K562 (cell line): Measurements from ENCODE around the gene KCNQ5. TPM values are rescaled to one million over a fixed set of nuclear protein-coding genes. Genes with fewer than 3 reads are reported as not detected.

Source experiments
- ATAC-seq: fragments of 200-7000 bp; cut with Tn5 transposase; 3 replicates; pipeline ENCODE4 v1.9.1; 2020; ENCODE audit warnings: moderate library complexity
- BruUV-seq: library from RNA; stranded (reverse); fragments of 400-500 nt; replicated peaks from 2 replicates; lab custom pipeline; 2021; lab: Mats Ljungman, UMichigan
- CTCF ChIA-PET: fragments of 300-600 bp; formaldehyde crosslinking; extraction: SDS; loops from one replicate; lab custom pipeline; 2021; ENCODE audit warnings: low intra/inter-chr PET ratio; lab: Yijun Ruan, JAX
- POLR2A ChIA-PET: fragments of 300-600, 350-650 bp; sonication (Branson Sonifier 250); formaldehyde crosslinking; extraction: SDS; loops from one replicate; lab custom pipeline; 2021; ENCODE audit warnings: antibody characterized with exemption, inconsistent platforms; lab: Yijun Ruan, JAX
- DNase-seq, 4 experiments: peaks; one replicate each; pipeline versions ENCODE4 v3.0.0 to v3.0.0-alpha.2; 2011 to 2018; ENCODE audit warnings: low spot score in 3 of 4, mixed read lengths in 3 of 4; ENCODE audit errors: extremely low read depth in 1 of 4
- FAIRE-seq: peaks from 2 replicates; lab custom pipeline; 2011; peaks lifted over from hg19 to GRCh38; lab: Jason Lieb, UNC
- H2AFZ ChIP-seq: 2 replicates; pipeline ENCODE4 v1.6.0; 2011; ENCODE audit warnings: low read depth, low read length, control low read depth, inconsistent platforms
- H3K27ac ChIP-seq: fragments of 200-600 bp; 3 replicates; pipeline ENCODE4 v1.8.0; 2011; ENCODE audit warnings: low read depth, mild to moderate bottlenecking, control low read depth, inconsistent platforms, low read length, moderate library complexity, mixed read lengths; ENCODE audit errors: extremely low read depth
- H3K27me3 ChIP-seq, 2 experiments: fragments of 300-600 bp in 1 of 2; 2 replicates in 1 of 2; 3 replicates in 1 of 2; pipeline versions ENCODE4 v1.6.0 to v1.8.0; 2011; ENCODE audit warnings: inconsistent platforms in 2 of 2, low read length in 2 of 2, mild to moderate bottlenecking in 1 of 2, mixed read lengths in 1 of 2, moderate library complexity in 1 of 2; ENCODE audit not compliant: control insufficient read depth in 2 of 2, insufficient read depth in 2 of 2
- H3K36me3 ChIP-seq: fragments of 300-600 bp; 3 replicates; pipeline ENCODE4 v1.8.0; 2011; ENCODE audit warnings: mild to moderate bottlenecking, low read length, inconsistent platforms; ENCODE audit not compliant: control insufficient read depth, insufficient read depth
- H3K4me1 ChIP-seq, 2 experiments: fragments of 200-600 bp in 1 of 2; replicated peaks in 1 of 2; 2 replicates in 1 of 2; 3 replicates in 1 of 2; pipeline versions ENCODE4 v1.5.1 to v1.8.0; 2011; ENCODE audit warnings: inconsistent platforms in 2 of 2, low read length in 2 of 2, mild to moderate bottlenecking in 1 of 2, mixed read lengths in 1 of 2, moderate library complexity in 1 of 2; ENCODE audit not compliant: control insufficient read depth in 2 of 2, insufficient read depth in 2 of 2
- H3K4me2 ChIP-seq: 2 replicates; pipeline ENCODE4 v1.6.1; 2011; ENCODE audit warnings: low read length, control low read depth, inconsistent platforms, mixed read lengths; ENCODE audit not compliant: insufficient read depth
- H3K4me3 ChIP-seq: fragments of 200-600 bp; sonication (generic), shearing (Covaris generic); 2 replicates; pipeline ENCODE4 v1.5.1; 2016; ENCODE audit warnings: control low read depth, inconsistent platforms
- H3K79me2 ChIP-seq: fragments of 200-600 bp; 3 replicates; pipeline ENCODE4 v1.8.0; 2011; ENCODE audit warnings: low read length, inconsistent platforms; ENCODE audit not compliant: control insufficient read depth, insufficient read depth
- H3K9ac ChIP-seq, 2 experiments: 2 replicates each; pipeline versions ENCODE4 v1.6.0 to v1.6.1; 2011; ENCODE audit warnings: low read depth in 2 of 2, low read length in 2 of 2, control low read depth in 1 of 2, inconsistent platforms in 1 of 2, mild to moderate bottlenecking in 1 of 2, mixed read lengths in 1 of 2; ENCODE audit not compliant: insufficient read depth in 1 of 2
- H3K9me1 ChIP-seq: one replicate; pipeline ENCODE4 v1.6.0; 2011; ENCODE audit warnings: inconsistent platforms, mild to moderate bottlenecking, low read length, moderate library complexity; ENCODE audit not compliant: control insufficient read depth, insufficient read depth
- H3K9me3 ChIP-seq: replicated peaks from 2 replicates; pipeline ENCODE4 v1.5.1; 2011; ENCODE audit warnings: low read depth, low read length, inconsistent platforms; ENCODE audit not compliant: control insufficient read depth, insufficient read depth
- H4K20me1 ChIP-seq: replicated peaks from 2 replicates; pipeline ENCODE4 v1.6.1; 2011; ENCODE audit warnings: low read length, inconsistent platforms, mixed read lengths; ENCODE audit not compliant: control insufficient read depth, insufficient read depth
- JUND ChIP-seq, 2 experiments: IDR thresholded peaks; 2 replicates in 1 of 2; 3 replicates in 1 of 2; pipeline ENCODE4 v1.6.1; 2011; ENCODE audit warnings: borderline replicate concordance in 2 of 2, low read depth in 2 of 2, low read length in 2 of 2, improper control_type of control experiment in 1 of 2, missing biosample characterization in 1 of 2, missing genetic modification characterization in 1 of 2, missing genetic modification reagents in 1 of 2
- RFX5 ChIP-seq: IDR thresholded peaks from 2 replicates; pipeline ENCODE4 v1.6.1; 2011; ENCODE audit warnings: low read depth, mild to moderate bottlenecking, improper control_type of control experiment, low read length
- SP2 ChIP-seq: IDR thresholded peaks from 2 replicates; pipeline ENCODE4 v1.6.1; 2011; ENCODE audit warnings: mild to moderate bottlenecking, low read depth, low read length, moderate library complexity; ENCODE audit not compliant: poor library complexity, severe bottlenecking; ENCODE audit errors: extremely low read depth
- SRSF9 ChIP-seq: fragments of 200-400 bp; formaldehyde crosslinking; IDR thresholded peaks from 2 replicates; pipeline ENCODE4 v1.6.1; 2017; ENCODE audit warnings: low read depth, low read length, borderline replicate concordance
- U2AF2 ChIP-seq: fragments of 200-400 bp; formaldehyde crosslinking; optimal IDR thresholded peaks from 2 replicates; pipeline ENCODE3; 2017; ENCODE audit warnings: low read depth, mild to moderate bottlenecking, low read length
- ZBTB1 ChIP-seq: sonication (generic); formaldehyde crosslinking; IDR thresholded peaks from 2 replicates; pipeline ENCODE4 v1.8.1; 2023; ENCODE audit warnings: missing genetic modification reagents, low read depth, mild to moderate bottlenecking, borderline replicate concordance
- ZNF263 ChIP-seq: sonication (generic); formaldehyde crosslinking; IDR thresholded peaks from 2 replicates; pipeline ENCODE4 v1.8.0; 2022; ENCODE audit warnings: mild to moderate bottlenecking, missing genetic modification reagents, borderline replicate concordance
- ZNF551 ChIP-seq: fragments of 250-450 bp; sonication (Bioruptor Pico); IDR thresholded peaks from 2 replicates; pipeline ENCODE4 v1.5.0; 2021; ENCODE audit warnings: mild to moderate bottlenecking, moderate library complexity
- ZNF79 ChIP-seq: fragments of 250-450 bp; sonication (Bioruptor Pico); IDR thresholded peaks from 2 replicates; pipeline ENCODE4 v1.4.0; 2020; ENCODE audit warnings: low read depth, mild to moderate bottlenecking, moderate library complexity
- WGBS: fragments of 100-300 bp; shearing (Covaris generic); methylation state at CpG from one replicate; pipeline ENCODE4 v1.1.6; 2016; ENCODE audit warnings: low coverage, mixed read lengths; ENCODE audit not compliant: insufficient coverage; ENCODE audit errors: missing lambda C conversion rate; 5-methylcytosine and 5-hydroxymethylcytosine counted together
- in situ Hi-C: fragments of 300-500 bp; cut with MboI; formaldehyde crosslinking; loops from 4 replicates; pipeline ENCODE4 v1.15.0; 2018; ENCODE audit warnings: inconsistent platforms, mixed read lengths
- intact Hi-C: fragments of 100-400 bp; cut with micrococcal nuclease; formaldehyde crosslinking; loops from 2 replicates; pipeline ENCODE4 v1.14.2; 2022
- polyA plus RNA-seq, 8 experiments: library from polyadenylated mRNA; depleted of rRNA in 4 of 8; stranded (reverse) in 5 of 8; unstranded in 3 of 8; fragments of >200 nt; fragmentation: Nextera tagmentation in 2 of 8; fragmentation: Illumina TruSeq in 1 of 8; extraction: Ambion mirVana in 2 of 8; extraction: Trizol in 1 of 8; gene quantifications; 2 replicates each; pipeline versions ENCODE4 v1.2.1 to v1.2.3, GENCODE V29; 2011 to 2014; ENCODE audit warnings: inconsistent platforms in 1 of 8, missing spikeins in 1 of 8
- total RNA-seq, 7 experiments: library from RNA; depleted of rRNA in 6 of 7; stranded (reverse); fragments of >200 nt in 6 of 7; fragmentation: Illumina TruSeq in 2 of 7; extraction: Trizol in 2 of 7; gene quantifications; 2 replicates each; pipeline versions ENCODE4 v1.2.1 to v1.2.3, GENCODE V29; 2011 to 2021; ENCODE audit warnings: low replicate concordance in 1 of 7
- TF ChIP-seq, protein P1 (sequence below): sonication (generic); formaldehyde crosslinking; IDR thresholded peaks from 2 replicates; pipeline ENCODE4 v1.9.0; 2022; ENCODE audit warnings: mild to moderate bottlenecking, missing genetic modification reagents

KCNQ5 gene
- total and polyA plus RNA-seq, 9 of the 15 experiments (the other 6 are each of a cell fraction or from before 2014, with no cell fraction given) = 0.31 to 5.9 (median 2.6) TPM

DNA sequence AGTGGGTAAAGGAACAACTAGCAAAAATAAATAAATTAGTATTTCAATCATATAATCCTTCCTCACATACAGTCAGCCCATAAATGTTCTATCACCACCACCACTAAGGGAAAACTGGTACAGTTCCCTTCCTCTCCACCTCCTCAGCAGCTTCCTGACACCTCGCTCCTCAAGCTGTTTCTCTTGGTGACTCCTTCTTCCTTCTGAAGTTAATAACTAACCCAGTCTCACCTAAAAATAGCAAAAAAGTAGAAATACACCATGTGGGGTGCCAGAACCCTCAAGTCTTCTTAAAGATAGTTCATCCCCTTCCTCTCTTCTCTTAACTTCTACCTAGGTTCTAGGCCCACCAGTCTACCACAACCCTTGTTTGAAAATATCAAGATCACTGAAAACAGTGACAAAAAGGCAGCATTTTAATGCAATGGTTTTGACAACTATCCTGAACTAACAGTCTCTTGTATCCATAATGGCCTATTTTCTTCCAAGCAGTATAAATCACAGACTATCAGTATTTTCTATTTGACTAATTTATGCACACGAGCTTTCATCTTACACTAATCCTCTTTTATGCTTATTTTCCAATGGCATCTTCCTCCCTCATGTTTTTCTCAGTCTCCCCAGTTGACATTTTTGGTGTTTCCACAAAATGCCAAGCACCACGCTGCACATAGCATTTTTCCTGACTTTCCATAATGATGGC, 518.0 kb downstream of the KCNQ5 start (continued):
- TF ChIP-seq ZBTB1 (CRISPR knock-in tag) (no peak), ZNF551 (CRISPR knock-in tag) (no peak)

- ATAC-seq = no peak
- Histone ChIP-seq H3K9me1 (no peaks in the 10 kb centered on the region), H4K20me1 (no peaks in the 10 kb centered on the region), H2AFZ (no peak overlapping the region), H3K4me1 (no peaks in the 10 kb centered on the region), H3K27me3 (no peaks in the 10 kb centered on the region), H3K36me3 (no peaks in the 10 kb centered on the region), H3K4me3 (no peak overlapping the region), H3K27ac (no peak overlapping the region), H3K9me3 (no peaks in the 10 kb centered on the region), H3K79me2 (no peaks in the 10 kb centered on the region), H3K9ac (no peak overlapping the region), H3K4me2 (no peak overlapping the region)
- POLR2A ChIA-PET = no interaction called here
- DNase-seq = no peak
- FAIRE-seq = no peak
- in situ Hi-C loops = no loop called here
- WGBS = 7% methylated on average over 4 of the region's 4 CpGs
- TF ChIP-seq, protein P1, sequence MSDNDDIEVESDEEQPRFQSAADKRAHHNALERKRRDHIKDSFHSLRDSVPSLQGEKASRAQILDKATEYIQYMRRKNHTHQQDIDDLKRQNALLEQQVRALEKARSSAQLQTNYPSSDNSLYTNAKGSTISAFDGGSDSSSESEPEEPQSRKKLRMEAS (CRISPR knock-in tag) = no peak
- TF ChIP-seq SRSF9 = no peak
- no peak for TF ChIP-seq JUND (IDR thresholded peaks at IDR 0.05; ENCODE audit: borderline replicate concordance, low read depth, low read length)
- TF ChIP-seq JUND (tag; IDR thresholded peaks at IDR 0.05; ENCODE audit: borderline replicate concordance, low read depth, low read length) = no peak
- no peak for TF ChIP-seq RFX5
- TF ChIP-seq ZNF79 (CRISPR knock-in tag) = no peak
- no peak for TF ChIP-seq U2AF2
- TF ChIP-seq ZNF263 (CRISPR knock-in tag) = no peak
- no peak for TF ChIP-seq SP2
- CTCF ChIA-PET = no interaction called here
- no TSS peak for BruUV-seq
- intact Hi-C loops = no loop called here
Measured at GRCh38 chr6:73143551-73143950, 521.7 kb downstream of the KCNQ5 start.
